Erythroblast (primary cell): Measurements from ENCODE around the gene ZNF248.

Experiments
- GATA1 ChIP-seq: IDR thresholded peaks from 2 replicates; pipeline ENCODE4 v1.6.1; 2011; ENCODE audit warnings: low read depth, mild to moderate bottlenecking, control low read depth, low read length, moderate library complexity
- POLR2A ChIP-seq: IDR thresholded peaks from 2 replicates; pipeline ENCODE4 v1.6.1; 2011; ENCODE audit warnings: mild to moderate bottlenecking, low read length

DNA sequence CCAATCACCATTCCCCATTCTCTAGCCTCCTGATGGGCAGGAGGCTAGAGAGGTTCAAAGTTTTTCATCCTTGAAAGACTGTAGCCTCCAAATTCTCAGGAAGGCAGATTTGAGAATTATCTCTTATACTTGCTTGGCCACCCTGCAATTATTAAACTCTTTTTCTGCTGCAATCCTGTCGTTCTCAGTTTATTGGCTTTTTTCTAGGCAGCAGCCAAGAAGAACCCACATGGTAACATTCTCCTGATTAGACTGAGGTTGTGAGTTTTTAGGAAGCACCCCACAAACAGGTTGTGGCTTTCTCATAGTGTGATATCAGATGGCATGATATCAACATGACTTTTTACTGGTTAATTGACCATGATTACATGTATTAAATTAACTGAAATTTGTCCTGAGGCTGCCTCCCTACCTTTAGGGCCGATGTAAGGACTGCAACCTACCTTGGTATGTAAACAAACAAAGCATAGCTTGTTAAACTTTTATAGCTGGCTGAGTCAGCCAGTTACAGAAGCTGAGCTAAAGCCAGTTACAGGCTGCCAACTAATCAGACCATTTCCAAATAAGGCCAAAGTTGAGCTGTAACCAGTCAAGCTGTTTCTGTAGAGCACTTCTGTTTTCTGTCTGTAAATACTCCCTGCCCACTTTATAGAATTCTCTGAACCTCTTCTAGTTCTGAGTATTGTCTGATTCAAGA is 3.2 kb upstream of the ZNF248 start:
- TF ChIP-seq POLR2A (no peak), GATA1 (no peak)
